ENCODE results near the gene TMEM158. TPM values are rescaled to one million over a fixed set of nuclear protein-coding genes. Genes with fewer than 3 reads are reported as not detected.

TMEM158 gene
- total and polyA plus RNA-seq, 8 donors: 1.7 to 4.4 (median 2.6) TPM

DNA sequence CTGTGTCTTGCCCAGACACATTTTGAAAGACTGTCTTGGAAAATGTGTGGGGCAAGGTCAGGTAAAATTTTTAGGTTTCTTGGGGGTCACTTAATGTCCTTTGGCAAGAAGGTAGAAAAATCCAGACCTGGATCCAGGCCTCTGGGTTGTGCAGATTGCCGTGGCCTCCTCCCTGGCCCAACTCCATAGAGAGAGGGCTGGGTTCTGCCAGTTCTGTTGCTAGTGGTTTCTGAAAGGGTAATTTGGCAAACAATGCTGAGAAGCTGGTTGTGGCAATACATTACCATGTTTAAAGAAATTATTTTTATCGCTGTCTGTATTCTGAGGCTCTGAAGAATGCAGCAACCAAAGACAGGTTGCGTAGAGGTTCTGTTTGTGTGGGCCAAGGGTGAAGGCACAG lies 20.2 kb upstream of the TMEM158 start:
- intact Hi-C loops (cut with DNase I): no loop called here

DNA sequence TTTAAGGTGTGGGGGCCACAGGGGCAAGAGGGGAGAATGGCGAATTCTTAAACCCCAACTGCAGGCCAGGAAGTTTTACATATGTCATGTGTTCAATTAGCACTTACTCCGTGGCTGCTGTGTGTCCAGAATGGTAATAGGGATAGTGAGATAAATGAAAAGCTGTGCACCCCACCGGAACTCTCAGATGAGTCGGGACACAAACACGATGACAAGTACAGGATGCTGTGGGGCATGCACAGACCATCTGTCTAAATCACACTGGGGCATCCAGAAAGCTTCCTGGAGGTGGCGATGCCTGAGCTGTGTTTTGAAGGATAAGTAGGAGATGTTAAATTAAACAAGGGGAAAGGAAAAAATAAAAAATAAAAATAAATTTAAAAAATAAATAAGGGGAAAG lies 18.3 kb upstream of the TMEM158 start:
- H3K36me3 ChIP-seq: no peaks in the 10 kb centered on the region
- no peaks in the 10 kb centered on the region for H3K27me3 ChIP-seq
- TF ChIP-seq, protein P1, sequence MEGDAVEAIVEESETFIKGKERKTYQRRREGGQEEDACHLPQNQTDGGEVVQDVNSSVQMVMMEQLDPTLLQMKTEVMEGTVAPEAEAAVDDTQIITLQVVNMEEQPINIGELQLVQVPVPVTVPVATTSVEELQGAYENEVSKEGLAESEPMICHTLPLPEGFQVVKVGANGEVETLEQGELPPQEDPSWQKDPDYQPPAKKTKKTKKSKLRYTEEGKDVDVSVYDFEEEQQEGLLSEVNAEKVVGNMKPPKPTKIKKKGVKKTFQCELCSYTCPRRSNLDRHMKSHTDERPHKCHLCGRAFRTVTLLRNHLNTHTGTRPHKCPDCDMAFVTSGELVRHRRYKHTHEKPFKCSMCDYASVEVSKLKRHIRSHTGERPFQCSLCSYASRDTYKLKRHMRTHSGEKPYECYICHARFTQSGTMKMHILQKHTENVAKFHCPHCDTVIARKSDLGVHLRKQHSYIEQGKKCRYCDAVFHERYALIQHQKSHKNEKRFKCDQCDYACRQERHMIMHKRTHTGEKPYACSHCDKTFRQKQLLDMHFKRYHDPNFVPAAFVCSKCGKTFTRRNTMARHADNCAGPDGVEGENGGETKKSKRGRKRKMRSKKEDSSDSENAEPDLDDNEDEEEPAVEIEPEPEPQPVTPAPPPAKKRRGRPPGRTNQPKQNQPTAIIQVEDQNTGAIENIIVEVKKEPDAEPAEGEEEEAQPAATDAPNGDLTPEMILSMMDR (IDR thresholded peaks at IDR 0.05): no peak
- intact Hi-C loops (cut with DNase I): no loop called here
- no peaks in the 10 kb centered on the region for H3K9me3 ChIP-seq
- H3K4me1 ChIP-seq: no peaks in the 10 kb centered on the region
- H3K4me3 ChIP-seq: no peak overlapping the region
- DNase-seq (no peak), ATAC-seq (no peak)
- H3K27ac ChIP-seq: no peak overlapping the region

More for the DNA sequence above, 20.2 kb upstream of the TMEM158 start:
- Histone ChIP-seq H3K36me3 (no peaks in the 10 kb centered on the region), H3K27me3 (no peaks in the 10 kb centered on the region), H3K4me1 (no peaks in the 10 kb centered on the region), H3K27ac (no peak overlapping the region), H3K4me3 (no peak overlapping the region), H3K9me3 (no peaks in the 10 kb centered on the region)
- no peak for ATAC-seq
- TF ChIP-seq, protein P1 (IDR thresholded peaks at IDR 0.05): no peak
- DNase-seq: no peak

DNA sequence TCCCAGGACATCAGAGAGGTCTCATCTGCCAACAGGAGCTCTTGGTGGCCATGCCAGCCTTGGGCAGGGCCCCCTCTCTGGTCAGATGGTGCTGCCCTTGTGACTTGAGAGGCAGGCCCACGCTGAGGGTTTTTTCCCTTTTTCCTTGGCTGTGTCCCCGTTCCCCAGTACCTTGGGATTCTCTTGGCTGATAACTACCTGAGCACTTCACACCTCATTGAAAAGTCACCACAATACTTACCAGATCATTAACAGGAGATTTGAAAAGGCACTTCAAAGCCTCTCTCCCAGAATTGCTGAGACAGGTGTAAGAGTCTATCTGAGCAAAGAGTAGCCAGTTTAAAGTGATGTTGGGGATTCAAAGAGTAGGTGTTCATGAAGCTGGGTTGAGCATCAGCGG lies 15.1 kb upstream of the TMEM158 start:
- intact Hi-C loops (cut with DNase I): no loop called here
- Histone ChIP-seq H3K36me3 (no peaks in the 10 kb centered on the region), H3K4me1 (no peaks in the 10 kb centered on the region), H3K27me3 (no peaks in the 10 kb centered on the region), H3K9me3 (no peaks in the 10 kb centered on the region), H3K27ac (no peak overlapping the region), H3K4me3 (no peak overlapping the region)
- DNase-seq (no peak), ATAC-seq (no peak)
- TF ChIP-seq, protein P1 (IDR thresholded peaks at IDR 0.05): no peak

DNA sequence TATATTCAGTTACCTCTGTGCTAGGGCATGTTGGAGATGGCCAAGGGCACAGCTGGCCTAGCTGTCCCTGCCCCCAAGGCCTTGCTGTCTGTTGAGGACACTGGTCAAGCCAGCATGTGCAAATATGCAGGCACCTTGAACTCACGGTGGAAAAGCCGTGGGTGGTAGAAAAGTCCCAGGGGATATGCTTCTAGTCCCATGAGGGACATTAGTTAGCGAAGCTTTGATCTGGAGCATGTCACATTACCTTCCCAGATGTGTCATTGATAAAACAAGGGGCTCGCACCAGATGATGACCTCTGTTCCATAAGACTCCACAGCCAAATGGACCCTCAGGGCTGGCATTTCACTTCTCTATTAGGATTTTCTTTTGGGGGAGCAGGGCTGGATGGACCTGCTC lies 14.2 kb upstream of the TMEM158 start:
- TF ChIP-seq, protein P1 (IDR thresholded peaks at IDR 0.05): no peak
- DNase-seq: no peak
- intact Hi-C loops (cut with DNase I): no loop called here
- no peaks in the 10 kb centered on the region for H3K4me1 ChIP-seq
- no peaks in the 10 kb centered on the region for H3K36me3 ChIP-seq
- no peak overlapping the region for H3K4me3 ChIP-seq
- no peak overlapping the region for H3K27ac ChIP-seq
- H3K9me3 ChIP-seq: no peaks in the 10 kb centered on the region
- ATAC-seq: no peak
- H3K27me3 ChIP-seq: no peaks in the 10 kb centered on the region

DNA sequence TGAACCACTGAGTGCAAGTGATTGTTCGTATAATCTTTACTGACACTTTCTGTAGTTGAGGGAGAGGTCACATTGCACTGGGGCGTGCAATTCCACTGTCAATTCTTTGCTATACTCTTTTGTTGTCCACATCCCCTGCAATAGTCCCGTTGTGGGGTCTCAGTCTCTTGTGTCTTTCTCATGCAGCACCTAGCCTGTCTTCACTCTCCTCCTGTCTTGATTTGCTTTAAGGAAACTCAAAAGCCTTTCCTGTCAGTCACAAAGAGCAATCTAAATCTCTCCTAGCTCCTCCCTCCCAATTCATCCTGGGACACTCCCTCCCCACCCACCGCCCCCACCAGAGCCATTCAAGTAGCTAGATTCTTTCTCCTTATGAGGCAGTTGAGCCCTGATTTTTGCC lies 13.2 kb upstream of the TMEM158 start:
- Histone ChIP-seq H3K27me3 (no peaks in the 10 kb centered on the region), H3K9me3 (no peaks in the 10 kb centered on the region), H3K27ac (no peak overlapping the region), H3K36me3 (no peaks in the 10 kb centered on the region), H3K4me3 (no peak overlapping the region), H3K4me1 (no peaks in the 10 kb centered on the region)
- DNase-seq (no peak), ATAC-seq (no peak)
- TF ChIP-seq, protein P1 (IDR thresholded peaks at IDR 0.05): no peak
- intact Hi-C loops (cut with DNase I): no loop called here
